UCSD-AML1 (cell line): Measurements from ENCODE around the gene YWHAH.
"Not testable (repeated sequence)": the region's sequence is repeated elsewhere in the genome, so short reads cannot be mapped to it uniquely, and the experiment has no call there.

ENCODE experiments used
- DNase-seq: peaks from one replicate; lab custom pipeline; 2025; ENCODE audit not compliant: unreplicated experiment; lab: John Stamatoyannopoulos, UW

YWHAH gene

DNA sequence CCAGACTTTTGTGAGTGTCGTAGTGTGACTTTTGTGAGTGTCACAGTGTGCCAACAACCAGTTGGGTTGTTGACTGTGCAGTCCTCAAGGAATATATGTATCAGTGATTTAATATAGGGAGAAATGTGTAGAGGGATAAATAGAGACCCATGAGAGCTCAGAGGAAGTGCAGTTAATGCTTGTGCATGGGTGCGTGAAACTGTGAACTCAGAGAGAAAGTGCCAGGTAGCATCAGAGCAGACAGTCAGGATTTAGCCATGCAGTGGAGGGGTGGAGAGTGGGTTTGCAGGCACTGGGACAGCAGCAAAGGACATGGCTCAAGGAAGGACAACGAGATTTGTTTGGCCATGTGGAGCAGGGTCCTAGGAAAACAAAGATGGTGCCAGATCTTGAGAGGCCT is 33.6 kb downstream of the YWHAH start:
- no peak for DNase-seq

DNA sequence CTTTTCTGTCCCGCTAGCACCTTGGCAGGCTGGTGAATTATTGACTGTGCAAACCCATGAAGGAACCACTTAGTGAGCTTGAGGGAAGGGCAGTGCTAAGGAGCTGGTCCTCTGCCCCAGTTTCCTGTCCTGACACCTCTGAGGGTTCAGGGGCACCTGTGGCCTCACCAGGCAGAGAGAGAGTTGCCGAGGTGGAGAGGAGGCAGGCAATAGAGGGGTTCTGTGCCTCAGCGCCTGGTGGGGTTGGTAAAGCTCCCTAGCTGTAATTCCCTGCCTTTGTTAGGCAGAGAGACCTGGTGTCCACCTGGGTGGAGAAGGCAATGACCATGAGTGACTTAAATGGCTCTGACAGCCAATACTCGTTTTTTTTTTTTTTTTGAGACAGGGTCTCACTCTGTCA is 36.3 kb downstream of the YWHAH start:
- no peak for DNase-seq

DNA sequence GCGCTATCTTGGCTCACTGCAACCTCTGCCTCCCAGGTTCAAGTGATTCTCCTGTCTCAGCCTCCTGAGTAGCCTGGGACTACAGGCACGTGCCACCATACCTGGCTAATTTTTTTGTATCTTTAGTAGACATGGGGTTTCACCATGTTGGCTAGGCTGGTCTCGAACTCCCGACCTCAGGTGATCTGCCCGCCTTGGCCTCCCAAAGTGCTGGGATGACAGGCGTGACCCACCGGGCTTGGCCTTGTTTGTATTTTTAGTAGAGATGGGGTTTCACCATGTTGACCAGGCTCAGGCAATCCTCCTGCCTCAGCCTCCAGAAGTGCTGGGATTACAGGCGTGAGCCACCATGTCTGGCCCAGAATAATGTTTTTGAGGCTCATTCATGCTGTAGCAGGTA is 37.6 kb downstream of the YWHAH start:
- not testable (repeated sequence) for DNase-seq

DNA sequence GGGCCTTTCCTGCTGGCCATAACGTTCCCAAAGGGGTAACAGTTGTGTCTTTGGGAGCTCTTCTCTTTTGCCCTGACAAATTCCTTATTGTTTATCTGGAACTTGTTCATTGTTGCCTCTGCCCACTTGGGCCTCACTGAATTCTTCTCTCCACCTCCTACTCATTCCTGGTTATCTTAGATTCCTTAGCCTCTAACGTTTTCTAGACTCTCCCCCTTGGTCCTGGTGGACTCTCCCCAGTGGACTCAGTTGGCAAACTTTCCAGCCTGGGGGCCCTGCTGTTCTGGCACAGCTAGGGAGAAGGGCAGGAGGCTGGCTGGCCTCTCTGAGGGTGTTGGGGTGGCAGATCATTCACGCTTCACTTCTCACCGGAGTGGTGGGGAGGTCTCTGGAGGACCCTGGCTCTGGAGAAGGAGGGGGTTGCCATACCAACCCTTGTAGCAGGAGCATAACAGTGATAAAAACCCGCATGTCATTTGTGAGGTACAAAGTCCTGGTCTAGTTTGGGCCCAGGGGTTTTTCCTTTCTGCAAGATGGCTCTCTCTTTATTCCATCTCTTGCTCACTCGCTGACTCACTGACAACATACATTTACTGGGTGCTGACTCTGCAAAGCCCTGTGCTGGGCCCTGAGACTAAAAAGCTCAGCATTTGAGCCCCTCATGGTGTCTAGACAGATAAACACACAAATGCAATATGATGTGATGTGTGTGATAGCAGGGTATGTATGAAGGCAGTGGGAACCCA is 39.7 kb downstream of the YWHAH start:
- no peak for DNase-seq

DNA sequence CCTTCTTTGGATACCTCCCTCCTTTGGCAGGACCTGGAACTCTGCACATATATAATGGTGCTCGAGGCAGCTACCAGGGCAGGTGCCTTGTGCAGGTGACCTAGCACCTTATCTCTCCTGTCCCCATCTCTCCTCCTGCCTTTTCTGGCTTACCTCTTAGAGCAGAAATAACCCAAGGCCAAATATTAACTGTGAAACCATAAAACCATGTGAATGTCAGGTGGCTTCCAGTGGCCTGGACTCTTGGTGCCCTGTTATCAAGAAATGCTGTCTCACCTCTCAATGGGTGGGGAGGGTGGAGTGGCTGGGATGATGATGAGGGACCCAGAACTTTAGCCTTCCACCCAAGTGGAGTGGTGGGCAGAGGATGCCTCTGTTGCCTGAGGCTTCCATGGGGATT is 42.9 kb downstream of the YWHAH start:
- no peak for DNase-seq

DNA sequence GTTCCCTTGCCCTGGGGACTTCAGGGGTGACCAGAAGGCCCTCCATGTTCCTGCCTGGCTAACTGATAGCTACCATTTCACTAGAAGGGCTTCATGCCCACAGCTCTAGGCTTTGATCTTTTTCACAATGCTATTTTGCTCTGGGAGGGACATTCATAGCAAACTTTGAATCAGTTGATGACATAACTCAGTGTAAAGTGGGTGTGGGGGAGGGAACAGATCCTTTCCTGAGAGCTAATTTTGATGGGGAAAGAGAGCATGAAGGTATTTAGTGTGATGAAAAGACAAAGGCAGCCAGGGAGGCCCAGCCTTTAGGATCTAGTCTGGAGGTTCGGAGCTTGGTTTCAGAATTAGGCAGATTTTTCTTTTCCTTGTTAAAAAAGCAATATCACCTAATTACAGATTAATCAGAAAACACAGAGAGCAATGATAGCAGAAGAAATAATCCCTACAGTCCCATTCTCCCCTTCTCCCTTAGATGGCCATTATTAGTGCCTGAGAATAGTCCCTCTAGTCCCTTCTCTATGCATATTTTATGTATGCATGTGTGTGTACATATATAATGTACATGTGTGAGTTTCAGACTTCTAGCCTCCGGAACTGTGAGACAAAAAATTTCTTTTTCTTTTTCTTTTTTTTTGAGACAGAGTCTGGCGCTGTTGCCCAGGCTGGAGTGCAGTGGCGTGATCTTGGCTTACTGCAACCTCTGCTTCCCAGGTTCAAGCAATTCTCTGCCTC is 46.9 kb downstream of the YWHAH start:
- no peak for DNase-seq

DNA sequence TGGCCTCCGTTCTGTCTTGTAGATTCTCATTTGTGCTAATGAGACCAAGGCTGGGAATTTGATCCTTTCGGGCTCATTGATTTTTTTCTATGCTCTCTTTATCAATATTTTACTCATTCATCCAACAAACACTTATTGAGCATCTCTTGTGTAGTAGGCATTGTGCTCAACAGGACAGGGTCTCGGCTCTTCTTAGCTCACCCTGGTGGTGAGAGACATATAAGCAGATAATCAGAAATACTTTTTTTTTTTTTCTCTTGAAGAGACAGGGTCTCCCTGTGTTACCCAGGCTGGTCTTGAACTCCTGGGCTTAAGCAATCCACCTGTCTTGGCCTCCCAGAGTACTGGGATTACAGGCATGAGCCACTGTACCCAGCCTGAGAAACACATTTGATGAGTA is 50.7 kb downstream of the YWHAH start:
- DNase-seq: no peak

DNA sequence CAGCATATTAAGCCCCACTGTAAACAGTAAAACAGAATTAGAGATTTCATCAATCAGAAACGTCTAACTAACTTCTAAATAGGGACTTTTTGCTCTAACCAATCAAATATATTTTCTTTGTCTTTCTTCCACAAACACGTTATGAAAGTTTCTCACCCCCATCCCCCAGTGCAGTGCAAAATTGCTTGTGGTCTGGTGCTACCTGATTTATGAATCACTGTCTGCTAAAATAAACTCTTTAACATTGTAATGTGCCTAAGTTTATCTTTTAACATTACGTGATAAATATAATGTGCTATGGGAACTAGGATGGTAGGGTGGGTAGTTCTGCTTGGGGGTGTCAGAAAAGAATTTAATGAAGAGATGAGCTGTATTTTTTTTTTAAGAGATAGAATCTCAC is 51.5 kb downstream of the YWHAH start:
- no peak for DNase-seq

DNA sequence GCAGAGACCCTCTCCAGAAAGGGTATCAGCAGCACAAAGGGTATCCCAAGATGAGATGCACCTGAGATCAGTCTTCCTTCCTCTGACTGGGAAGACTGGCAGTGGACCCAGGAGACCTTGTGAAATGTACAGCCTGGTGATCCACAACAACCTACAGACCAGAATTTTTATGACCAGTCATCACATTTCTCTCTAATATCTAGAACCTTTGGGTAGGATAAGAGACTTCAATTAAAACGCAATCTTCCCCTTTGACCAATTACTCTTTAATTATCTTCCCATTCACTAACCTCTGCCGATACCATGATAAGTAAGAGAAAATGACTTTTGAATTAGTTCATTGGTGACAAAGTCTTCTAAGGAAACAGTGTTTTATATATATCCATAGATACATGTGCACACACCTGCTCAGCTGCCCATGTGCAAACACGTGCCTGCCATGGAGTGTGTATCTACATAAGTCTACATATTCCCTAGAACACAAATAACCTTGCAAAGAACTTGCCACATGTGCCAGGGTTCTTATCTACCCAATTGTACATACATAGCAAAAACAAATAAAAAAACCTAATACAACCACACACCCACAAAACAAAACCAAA is 54.5 kb downstream of the YWHAH start:
- no peak for DNase-seq

DNA sequence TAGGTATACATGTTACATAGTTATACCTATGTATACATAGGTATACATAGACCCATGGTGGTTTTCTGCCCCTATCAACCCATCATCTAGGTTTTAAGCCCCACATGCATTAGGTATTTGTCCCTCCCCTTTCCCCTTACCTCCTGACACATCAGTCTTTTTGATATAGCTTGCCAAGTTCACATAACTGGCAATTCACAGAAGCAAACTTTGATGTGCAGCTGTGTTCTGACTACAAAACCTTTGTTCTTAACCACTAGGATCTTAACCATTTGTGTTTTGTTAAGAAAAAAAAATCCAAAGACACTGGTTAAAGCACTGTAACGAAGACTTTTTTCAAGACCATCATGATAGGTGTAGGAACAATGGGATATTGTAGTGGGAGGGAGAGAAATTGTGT is 55.8 kb downstream of the YWHAH start:
- DNase-seq: no peak

DNA sequence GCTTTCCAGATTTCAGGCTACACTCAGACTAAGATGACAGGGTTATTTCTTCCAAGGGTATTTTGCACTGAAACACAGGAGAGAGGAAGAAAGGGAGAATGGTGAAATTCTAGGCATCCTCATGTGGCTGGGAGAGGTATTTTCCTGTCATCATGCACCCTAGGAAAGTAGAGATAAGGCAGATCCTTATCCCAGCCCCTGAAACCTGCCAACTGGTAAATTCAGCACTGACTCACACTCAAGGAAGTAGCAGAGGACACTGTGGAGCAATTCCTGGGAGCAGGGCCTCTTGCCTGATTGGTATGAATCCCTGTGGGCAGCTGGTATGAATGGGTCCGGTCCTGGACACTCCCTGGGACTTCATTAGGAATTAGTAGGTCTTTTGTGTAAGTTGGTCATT is 61.1 kb downstream of the YWHAH start:
- DNase-seq: no peak
